Measurements from ENCODE around the gene LRP1-AS. TPM values are rescaled to one million over a fixed set of nuclear protein-coding genes. Genes with fewer than 3 reads are reported as not detected.

The LRP1-AS gene
- total RNA-seq, 4 donors from 2014 or later = not detected

DNA sequence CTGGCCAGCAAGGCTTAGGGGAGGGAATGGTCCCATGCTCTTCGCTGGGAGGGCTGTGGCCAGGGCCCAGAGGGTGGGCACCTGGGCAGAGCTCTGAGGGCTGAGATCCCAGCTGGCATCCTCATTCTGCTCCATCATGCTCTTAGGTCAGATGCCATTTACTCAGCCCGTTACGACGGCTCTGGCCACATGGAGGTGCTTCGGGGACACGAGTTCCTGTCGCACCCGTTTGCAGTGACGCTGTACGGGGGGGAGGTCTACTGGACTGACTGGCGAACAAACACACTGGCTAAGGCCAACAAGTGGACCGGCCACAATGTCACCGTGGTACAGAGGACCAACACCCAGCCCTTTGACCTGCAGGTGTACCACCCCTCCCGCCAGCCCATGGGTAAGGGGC is 30.8 kb upstream of the LRP1-AS start:
- H3K4me3 ChIP-seq (ENCODE audit: low read depth, poor library complexity, severe bottlenecking) = no peak overlapping the region
- TF ChIP-seq POLR2A (IDR thresholded peaks at IDR 0.05) = no peak
- TF ChIP-seq, protein P1, sequence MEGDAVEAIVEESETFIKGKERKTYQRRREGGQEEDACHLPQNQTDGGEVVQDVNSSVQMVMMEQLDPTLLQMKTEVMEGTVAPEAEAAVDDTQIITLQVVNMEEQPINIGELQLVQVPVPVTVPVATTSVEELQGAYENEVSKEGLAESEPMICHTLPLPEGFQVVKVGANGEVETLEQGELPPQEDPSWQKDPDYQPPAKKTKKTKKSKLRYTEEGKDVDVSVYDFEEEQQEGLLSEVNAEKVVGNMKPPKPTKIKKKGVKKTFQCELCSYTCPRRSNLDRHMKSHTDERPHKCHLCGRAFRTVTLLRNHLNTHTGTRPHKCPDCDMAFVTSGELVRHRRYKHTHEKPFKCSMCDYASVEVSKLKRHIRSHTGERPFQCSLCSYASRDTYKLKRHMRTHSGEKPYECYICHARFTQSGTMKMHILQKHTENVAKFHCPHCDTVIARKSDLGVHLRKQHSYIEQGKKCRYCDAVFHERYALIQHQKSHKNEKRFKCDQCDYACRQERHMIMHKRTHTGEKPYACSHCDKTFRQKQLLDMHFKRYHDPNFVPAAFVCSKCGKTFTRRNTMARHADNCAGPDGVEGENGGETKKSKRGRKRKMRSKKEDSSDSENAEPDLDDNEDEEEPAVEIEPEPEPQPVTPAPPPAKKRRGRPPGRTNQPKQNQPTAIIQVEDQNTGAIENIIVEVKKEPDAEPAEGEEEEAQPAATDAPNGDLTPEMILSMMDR (IDR thresholded peaks at IDR 0.05) = no peak
- WGBS, 2 donors = 85 to 94% methylated on average over 14 of the region's 14 CpGs
- intact Hi-C loops (cut with DNase I; ENCODE audit: low total_unique reads) = no loop called here
- DNase-seq (ENCODE audit: low spot score in 2 of 2) = no peak

- WGBS, 2 donors = 86 to 88% methylated on average over 15 to 16 of the region's 16 CpGs
- no peak overlapping the region for H3K4me3 ChIP-seq (ENCODE audit: low read depth, poor library complexity, severe bottlenecking)
- intact Hi-C loops (cut with DNase I; ENCODE audit: low total_unique reads) = no loop called here
- no peak for DNase-seq (ENCODE audit: low spot score in 2 of 2)
- no peak for TF ChIP-seq POLR2A (IDR thresholded peaks at IDR 0.05)
- TF ChIP-seq, protein P1 (IDR thresholded peaks at IDR 0.05) = no peak
Observed at GRCh38 chr12:57177354-57177753, 29.9 kb upstream of the LRP1-AS start.

- H3K4me3 ChIP-seq (ENCODE audit: low read depth, poor library complexity, severe bottlenecking) = no peak overlapping the region
- WGBS, 2 donors = 56 to 63% methylated on average over 9 of the region's 9 CpGs
- no peak for TF ChIP-seq POLR2A (IDR thresholded peaks at IDR 0.05)
- TF ChIP-seq, protein P1 (IDR thresholded peaks at IDR 0.05) = no peak
- DNase-seq (ENCODE audit: low spot score in 2 of 2) = no peak
- intact Hi-C loops (cut with DNase I; ENCODE audit: low total_unique reads) = no loop called here
Observed at GRCh38 chr12:57176846-57177245, 29.4 kb upstream of the LRP1-AS start.

GRCh38 chr12:57176139-57176477 is 28.7 kb upstream of the LRP1-AS start:
- TF ChIP-seq, protein P1 (IDR thresholded peaks at IDR 0.05) = no peak
- TF ChIP-seq POLR2A (IDR thresholded peaks at IDR 0.05) = no peak
- 68 to 69% methylated on average over 9 of the region's 9 CpGs for WGBS, 2 donors
- intact Hi-C loops (cut with DNase I; ENCODE audit: low total_unique reads) = no loop called here
- no peak overlapping the region for H3K4me3 ChIP-seq (ENCODE audit: low read depth, poor library complexity, severe bottlenecking)
- DNase-seq (ENCODE audit: low spot score in 2 of 2) = no peak

DNA sequence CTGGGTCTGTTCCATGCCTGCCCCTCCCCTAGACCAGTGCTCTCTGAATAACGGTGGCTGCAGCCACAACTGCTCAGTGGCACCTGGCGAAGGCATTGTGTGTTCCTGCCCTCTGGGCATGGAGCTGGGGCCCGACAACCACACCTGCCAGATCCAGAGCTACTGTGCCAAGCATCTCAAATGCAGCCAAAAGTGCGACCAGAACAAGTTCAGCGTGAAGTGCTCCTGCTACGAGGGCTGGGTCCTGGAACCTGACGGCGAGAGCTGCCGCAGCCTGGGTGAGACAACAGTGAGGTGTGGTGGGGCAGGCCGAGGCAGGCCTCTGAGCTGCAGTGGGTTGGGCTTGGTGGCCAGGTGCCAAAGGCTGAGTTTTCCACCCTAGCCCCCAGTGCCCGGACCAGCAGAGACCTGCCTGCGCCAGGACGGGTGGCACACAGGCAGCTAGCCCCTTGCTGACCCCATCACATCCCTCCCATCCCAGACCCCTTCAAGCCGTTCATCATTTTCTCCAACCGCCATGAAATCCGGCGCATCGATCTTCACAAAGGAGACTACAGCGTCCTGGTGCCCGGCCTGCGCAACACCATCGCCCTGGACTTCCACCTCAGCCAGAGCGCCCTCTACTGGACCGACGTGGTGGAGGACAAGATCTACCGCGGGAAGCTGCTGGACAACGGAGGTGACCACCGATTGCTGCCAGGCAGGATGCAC is 28.2 kb upstream of the LRP1-AS start:
- DNase-seq (ENCODE audit: low spot score in 2 of 2) = peak; percentile 81 to 97
- intact Hi-C loops (cut with DNase I; ENCODE audit: low total_unique reads) = no loop called here
- TF ChIP-seq, protein P1 (IDR thresholded peaks at IDR 0.05) = no peak
- TF ChIP-seq POLR2A (IDR thresholded peaks at IDR 0.05) = no peak
- 22 to 42% methylated on average over 27 to 29 of the region's 29 CpGs for WGBS, 2 donors
- no peak overlapping the region for H3K4me3 ChIP-seq (ENCODE audit: low read depth, poor library complexity, severe bottlenecking)

GRCh38 chr12:57173683-57174082 is 26.3 kb upstream of the LRP1-AS start:
- 86 to 88% methylated on average over 14 of the region's 14 CpGs for WGBS, 2 donors

More at GRCh38 chr12:57173683-57174082, 26.3 kb upstream of the LRP1-AS start:
- no peak for DNase-seq (ENCODE audit: low spot score in 2 of 2)
- no peak overlapping the region for H3K4me3 ChIP-seq (ENCODE audit: low read depth, poor library complexity, severe bottlenecking)
- no peak for TF ChIP-seq POLR2A (IDR thresholded peaks at IDR 0.05)
- TF ChIP-seq, protein P1 (IDR thresholded peaks at IDR 0.05) = no peak
- intact Hi-C loops (cut with DNase I; ENCODE audit: low total_unique reads) = no loop called here

Measured in lower leg skin (tissue), 4 donors.